Fibroblast of the conjunctiva (primary cell): ENCODE measurements around the gene IPO8.
"Not testable (repeated sequence)": the region's sequence is repeated elsewhere in the genome, so short reads cannot be mapped to it uniquely, and the experiment has no call there.

Experiments used
- DNase-seq: peaks from one replicate; pipeline ENCODE4 v3.0.0-alpha.2; 2010; ENCODE audit warnings: low read depth

IPO8 gene

DNA sequence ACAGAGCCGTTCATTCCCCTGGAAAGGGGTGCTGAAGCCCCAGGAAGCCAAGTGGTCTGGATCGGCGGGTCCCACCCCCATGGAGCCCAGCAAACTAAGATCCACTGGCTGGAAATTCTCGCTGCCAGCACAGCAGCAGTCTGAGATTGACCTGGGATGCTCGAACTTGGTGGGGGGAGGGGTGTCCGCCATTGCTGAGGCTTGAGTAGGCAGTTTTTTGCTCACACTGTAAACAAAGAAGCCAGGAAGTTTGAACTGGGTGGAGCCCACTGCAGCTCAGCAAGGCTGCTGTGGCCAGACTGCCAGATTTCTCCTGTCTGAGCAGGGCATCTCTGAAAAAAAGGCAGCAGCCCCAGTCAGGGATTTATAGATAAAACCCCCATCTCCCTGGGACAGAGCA, 91.4 kb downstream of the IPO8 start:
- not testable (repeated sequence) for DNase-seq

DNA sequence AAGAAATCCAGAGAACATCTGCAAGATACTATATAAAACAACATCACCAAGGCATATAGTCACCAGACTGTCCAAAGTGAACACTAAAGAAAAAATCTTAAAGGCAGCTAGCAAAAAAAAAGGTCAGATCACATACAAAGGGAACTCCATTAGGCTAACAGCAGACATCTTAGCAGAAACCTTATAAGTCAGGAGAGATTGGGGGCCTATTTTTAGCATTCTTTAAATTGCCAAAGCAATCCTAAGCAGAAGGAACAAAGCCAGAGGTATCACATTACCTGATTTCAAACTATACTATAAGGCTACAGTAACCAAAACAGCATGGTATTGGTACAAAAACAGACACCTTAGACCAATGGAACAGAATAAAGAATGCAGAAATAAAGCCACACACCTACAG, 92.5 kb downstream of the IPO8 start:
- no peak for DNase-seq

DNA sequence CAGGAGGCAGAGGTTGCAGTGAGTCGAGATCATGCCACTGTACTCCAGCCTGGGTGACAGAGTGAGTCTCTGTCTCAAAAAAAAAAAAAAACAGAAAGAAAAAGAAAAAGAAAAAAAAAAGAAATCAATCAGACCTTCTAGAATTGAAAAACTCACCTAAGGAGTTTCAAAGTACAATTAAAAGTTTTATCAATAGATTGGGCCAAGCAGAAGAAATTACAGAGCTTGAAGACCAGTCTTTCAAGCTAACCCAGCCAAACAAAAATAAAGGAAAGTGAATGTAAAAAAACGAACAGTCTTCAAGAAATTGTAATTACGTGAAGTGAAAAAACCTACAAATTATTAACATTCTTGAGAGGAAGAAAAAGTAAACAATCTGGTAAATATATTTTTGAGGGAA, 93.0 kb downstream of the IPO8 start:
- no peak for DNase-seq

DNA sequence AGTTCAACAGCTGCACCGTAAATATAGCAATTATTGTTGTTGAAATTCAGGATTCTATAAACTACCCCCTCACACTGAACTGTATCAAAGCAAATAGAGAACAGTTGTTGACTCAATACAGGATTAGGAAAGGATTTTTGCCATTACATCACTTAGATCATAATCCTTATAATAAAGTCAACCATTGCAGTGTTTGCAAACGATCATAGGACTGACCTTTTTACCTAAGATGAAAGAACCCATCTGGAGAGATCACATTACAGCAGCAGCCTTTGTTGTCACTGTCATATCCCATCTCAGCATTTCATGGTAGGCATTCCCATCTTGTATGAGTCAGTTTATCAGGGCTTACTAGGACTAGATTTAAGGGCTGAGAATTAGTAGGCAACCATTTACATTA, 96.1 kb downstream of the IPO8 start:
- no peak for DNase-seq

GRCh38 chr12:30598889-30599288, 96.8 kb downstream of the IPO8 start:
- no peak for DNase-seq

GRCh38 chr12:30595742-30596141, 99.9 kb downstream of the IPO8 start:
- no peak for DNase-seq

DNA sequence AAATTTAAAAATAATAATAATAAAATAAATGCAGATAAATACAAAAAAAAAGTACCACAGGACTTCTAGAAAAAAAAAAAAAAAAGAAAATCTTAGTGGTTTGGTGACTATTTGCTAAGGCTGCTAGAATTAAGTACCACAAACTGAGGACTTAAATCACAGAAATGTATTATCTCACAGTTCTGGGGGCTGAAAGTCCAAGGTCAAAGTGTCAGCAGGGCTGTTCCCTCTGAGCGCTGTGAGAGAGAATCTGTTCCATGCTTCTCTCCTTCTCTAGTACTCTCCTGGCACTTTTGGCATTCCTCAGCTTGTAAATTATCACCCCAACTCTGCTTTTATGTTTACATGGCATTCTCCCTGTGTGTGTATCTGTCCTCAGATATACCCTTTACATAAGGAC, 101.2 kb downstream of the IPO8 start:
- DNase-seq, result no peak

GRCh38 chr12:30588572-30588971, 107.1 kb downstream of the IPO8 start:
- DNase-seq, result not testable (repeated sequence)

DNA sequence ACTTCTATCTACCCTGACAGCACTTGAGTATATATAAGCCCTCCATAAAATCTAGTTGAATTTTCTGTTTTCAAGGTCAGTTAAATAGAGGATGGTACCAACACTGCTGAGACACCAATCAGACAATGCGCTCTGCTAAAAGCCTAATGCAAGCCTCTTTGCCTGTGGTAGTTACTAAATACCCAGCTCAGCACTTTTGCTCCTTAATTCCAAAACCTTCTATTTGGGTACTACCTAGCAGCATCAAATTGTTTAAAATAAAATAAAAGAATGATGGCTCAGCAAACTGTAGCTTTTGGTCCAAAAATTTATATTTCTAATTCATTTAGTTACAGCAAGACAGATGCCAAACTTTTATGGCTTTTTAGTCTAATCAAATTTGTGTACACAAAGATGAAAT, 107.9 kb downstream of the IPO8 start:
- DNase-seq, result no peak

- DNase-seq, result no peak
Observed at GRCh38 chr12:30585877-30586276, 109.8 kb downstream of the IPO8 start.

DNA sequence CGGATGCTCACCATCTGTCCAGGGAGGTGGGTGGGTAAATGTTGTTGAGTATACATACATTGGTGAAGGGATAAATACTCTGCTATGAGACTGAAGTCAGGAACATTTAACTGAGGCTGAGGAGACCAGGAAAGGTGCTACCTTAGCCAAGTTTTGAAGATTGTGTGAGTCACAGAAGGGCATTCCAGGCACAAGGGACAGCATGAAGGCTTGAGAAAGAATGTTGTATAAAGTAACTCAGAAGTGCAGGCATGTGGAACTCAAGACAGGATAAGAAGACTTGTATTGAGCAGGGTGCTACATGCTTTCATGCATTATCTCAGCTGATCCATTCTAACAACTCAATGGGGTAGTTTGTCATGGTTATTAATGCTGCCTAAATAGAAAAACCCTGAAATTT, 112.7 kb downstream of the IPO8 start:
- no peak for DNase-seq

- no peak for DNase-seq
Observed at GRCh38 chr12:30580344-30580743, 115.3 kb downstream of the IPO8 start.
